Activated effector memory CD4-positive, alpha-beta T cell treated with anti-CD3 and anti-CD28 coated beads, Interleukin-2, amount 50 U/mL, for 16 hours (primary cell): ENCODE measurements around the gene USP8.

Experiments
- DNase-seq: peaks from one replicate; pipeline ENCODE4 v3.0.0-alpha.2; 2020

Gene USP8

GRCh38 chr15:50546566-50546965 is 122.4 kb downstream of the USP8 start, which contains the start of gene USP50:
Gene USP50 (minus strand): TSS chr15:50546666. CDS start chr15:50546525, 141 bp downstream.
- no peak for DNase-seq

- no peak for DNase-seq
These were observed 125.1 kb downstream of the USP8 start for GRCh38 chr15:50549326-50549725.

DNA sequence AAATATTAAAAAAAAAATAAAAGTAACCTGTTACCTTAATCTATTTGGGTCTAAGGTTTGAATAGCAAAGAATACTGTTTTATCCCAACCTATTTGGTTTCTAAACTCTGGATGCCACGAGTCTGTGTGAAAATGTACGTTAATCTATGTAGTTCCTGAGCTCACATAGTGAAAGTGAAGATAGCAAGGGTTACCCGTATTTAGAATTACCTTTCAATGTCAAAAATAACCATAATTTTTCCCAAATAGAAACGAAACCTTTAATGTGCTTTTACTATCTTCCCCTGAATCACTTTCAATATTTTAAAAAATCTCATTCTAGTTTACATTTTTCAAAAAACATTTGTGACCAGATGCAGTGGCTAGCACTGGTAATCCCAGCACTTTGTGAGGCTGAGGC is 128.0 kb downstream of the USP8 start:
- no peak for DNase-seq

DNA sequence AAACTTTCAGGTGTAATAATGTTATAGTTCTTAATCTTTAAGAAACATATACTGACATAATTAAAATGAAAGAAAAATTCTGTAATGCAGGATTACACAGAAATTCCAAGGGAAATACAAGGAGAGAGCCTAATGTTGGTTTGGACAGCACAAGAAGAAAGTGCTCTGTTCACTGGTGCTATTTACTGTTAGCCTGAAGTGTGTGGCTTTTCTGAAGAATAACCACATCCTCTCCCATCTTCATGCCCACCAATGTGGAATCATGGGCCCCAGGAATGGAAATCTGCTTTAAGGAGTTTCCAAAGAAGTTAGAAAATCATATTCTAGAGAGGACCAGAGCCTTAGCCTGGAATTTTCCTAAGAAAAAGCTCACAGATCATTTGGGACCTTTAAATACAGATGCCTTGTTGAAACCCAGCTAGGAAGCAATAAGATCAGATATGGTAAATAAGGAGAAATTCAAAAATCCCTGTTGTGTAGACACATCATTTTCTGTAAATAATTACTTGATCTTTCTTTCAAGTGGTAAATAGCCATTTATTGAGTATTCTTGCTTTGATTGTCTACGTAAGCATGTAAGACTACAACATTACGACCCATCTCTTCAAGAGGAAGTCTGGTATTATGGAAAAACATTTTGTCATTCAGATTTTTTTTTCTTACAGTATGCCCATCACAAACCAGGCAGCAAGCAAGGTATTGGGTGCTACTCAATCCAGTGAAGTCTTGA is 132.6 kb downstream of the USP8 start:
- no peak for DNase-seq

- no peak for DNase-seq
These were observed 133.8 kb downstream of the USP8 start for GRCh38 chr15:50558012-50558411.

GRCh38 chr15:50562735-50563640 is 138.8 kb downstream of the USP8 start:
- DNase-seq, result no peak

- DNase-seq, result no peak
These were observed 139.6 kb downstream of the USP8 start for GRCh38 chr15:50563756-50564155.
